GM12873 (cell line): Measurements from ENCODE around the gene IHH.

Experiments
- CTCF ChIP-seq: IDR thresholded peaks from 2 replicates; pipeline ENCODE4 v1.5.1; 2012; ENCODE audit warnings: low read depth, mild to moderate bottlenecking, moderate library complexity, low read length, control low read depth; ENCODE audit not compliant: insufficient read depth; ENCODE audit errors: missing control alignments

The IHH gene

GRCh38 chr2:219084791-219085190 is 24.1 kb upstream of the IHH start:
- no peak for TF ChIP-seq CTCF

- TF ChIP-seq CTCF = no peak
Measured at GRCh38 chr2:219082332-219082958, 21.7 kb upstream of the IHH start.

GRCh38 chr2:219081701-219082331 is 21.1 kb upstream of the IHH start:
- no peak for TF ChIP-seq CTCF

GRCh38 chr2:219081096-219081495 is 20.4 kb upstream of the IHH start:
- no peak for TF ChIP-seq CTCF

- no peak for TF ChIP-seq CTCF
Measured at GRCh38 chr2:219079417-219079816, 18.7 kb upstream of the IHH start.

GRCh38 chr2:219078951-219079350 is 18.2 kb upstream of the IHH start:
- TF ChIP-seq CTCF = no peak

- peak; percentile 10 for TF ChIP-seq CTCF
Measured at GRCh38 chr2:219078126-219078525, 17.4 kb upstream of the IHH start.
